Activated naive CD8-positive, alpha-beta T cell treated with anti-CD3 and anti-CD28 coated beads, Interleukin-2, amount 50 U/mL, for 16 hours (primary cell): Measurements from ENCODE around the gene TEPSIN.
A peak's percentile ranks its signal among the peaks of the same experiment; 100 is the strongest.
"Not testable (repeated sequence)": the region's sequence is repeated elsewhere in the genome, so short reads cannot be mapped to it uniquely, and the experiment has no call there.

Source experiments
- DNase-seq: peaks from one replicate; pipeline ENCODE4 v3.0.0-alpha.2; 2020; ENCODE audit warnings: low read depth, low spot score

Gene TEPSIN

GRCh38 chr17:81236784-81237183 is 2.1 kb downstream of the TEPSIN start:
- no peak for DNase-seq

- DNase-seq: no peak
Measured at GRCh38 chr17:81235822-81236740, 2.8 kb downstream of the TEPSIN start.

GRCh38 chr17:81234940-81235821 is 3.7 kb downstream of the TEPSIN start:
- DNase-seq: no peak

GRCh38 chr17:81234506-81234855 is 4.4 kb downstream of the TEPSIN start:
- no peak for DNase-seq

- DNase-seq: no peak
Measured at GRCh38 chr17:81233811-81234505, 4.9 kb downstream of the TEPSIN start.

GRCh38 chr17:81233316-81233715 is 5.5 kb downstream of the TEPSIN start:
- DNase-seq: no peak

- no peak for DNase-seq
Measured at GRCh38 chr17:81232616-81233241, 6.1 kb downstream of the TEPSIN start.

GRCh38 chr17:81231766-81232581 is 6.9 kb downstream of the TEPSIN start:
- DNase-seq: no peak

- no peak for DNase-seq
Measured at GRCh38 chr17:81231121-81231645, 7.7 kb downstream of the TEPSIN start.

GRCh38 chr17:81230043-81230820 is 8.6 kb downstream of the TEPSIN start:
- no peak for DNase-seq

- no peak for DNase-seq
Measured at GRCh38 chr17:81229666-81229920, 9.3 kb downstream of the TEPSIN start.

- DNase-seq: no peak
Measured at GRCh38 chr17:81228834-81229665, 9.8 kb downstream of the TEPSIN start.

GRCh38 chr17:81228420-81228819 is 10.4 kb downstream of the TEPSIN start:
- no peak for DNase-seq

GRCh38 chr17:81227630-81228029 is 11.2 kb downstream of the TEPSIN start:
- not testable (repeated sequence) for DNase-seq

GRCh38 chr17:81223762-81224130 is 15.1 kb downstream of the TEPSIN start:
- no peak for DNase-seq

GRCh38 chr17:81222906-81223761 is 15.7 kb downstream of the TEPSIN start, which contains the start of gene CEP131:
CEP131 (minus strand) TSS chr17:81222965; CDS start chr17:81220056, 2,909 bp downstream.
- peak; percentile 100 for DNase-seq

- no peak for DNase-seq
Measured at GRCh38 chr17:81222620-81222905, 16.3 kb downstream of the TEPSIN start.
